ENCODE measurements around the gene TIPIN.
"Not testable (repeated sequence)": the region's sequence is repeated elsewhere in the genome, so short reads cannot be mapped to it uniquely, and the experiment has no call there.

Gene TIPIN, protein sequence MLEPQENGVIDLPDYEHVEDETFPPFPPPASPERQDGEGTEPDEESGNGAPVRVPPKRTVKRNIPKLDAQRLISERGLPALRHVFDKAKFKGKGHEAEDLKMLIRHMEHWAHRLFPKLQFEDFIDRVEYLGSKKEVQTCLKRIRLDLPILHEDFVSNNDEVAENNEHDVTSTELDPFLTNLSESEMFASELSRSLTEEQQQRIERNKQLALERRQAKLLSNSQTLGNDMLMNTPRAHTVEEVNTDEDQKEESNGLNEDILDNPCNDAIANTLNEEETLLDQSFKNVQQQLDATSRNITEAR

DNA sequence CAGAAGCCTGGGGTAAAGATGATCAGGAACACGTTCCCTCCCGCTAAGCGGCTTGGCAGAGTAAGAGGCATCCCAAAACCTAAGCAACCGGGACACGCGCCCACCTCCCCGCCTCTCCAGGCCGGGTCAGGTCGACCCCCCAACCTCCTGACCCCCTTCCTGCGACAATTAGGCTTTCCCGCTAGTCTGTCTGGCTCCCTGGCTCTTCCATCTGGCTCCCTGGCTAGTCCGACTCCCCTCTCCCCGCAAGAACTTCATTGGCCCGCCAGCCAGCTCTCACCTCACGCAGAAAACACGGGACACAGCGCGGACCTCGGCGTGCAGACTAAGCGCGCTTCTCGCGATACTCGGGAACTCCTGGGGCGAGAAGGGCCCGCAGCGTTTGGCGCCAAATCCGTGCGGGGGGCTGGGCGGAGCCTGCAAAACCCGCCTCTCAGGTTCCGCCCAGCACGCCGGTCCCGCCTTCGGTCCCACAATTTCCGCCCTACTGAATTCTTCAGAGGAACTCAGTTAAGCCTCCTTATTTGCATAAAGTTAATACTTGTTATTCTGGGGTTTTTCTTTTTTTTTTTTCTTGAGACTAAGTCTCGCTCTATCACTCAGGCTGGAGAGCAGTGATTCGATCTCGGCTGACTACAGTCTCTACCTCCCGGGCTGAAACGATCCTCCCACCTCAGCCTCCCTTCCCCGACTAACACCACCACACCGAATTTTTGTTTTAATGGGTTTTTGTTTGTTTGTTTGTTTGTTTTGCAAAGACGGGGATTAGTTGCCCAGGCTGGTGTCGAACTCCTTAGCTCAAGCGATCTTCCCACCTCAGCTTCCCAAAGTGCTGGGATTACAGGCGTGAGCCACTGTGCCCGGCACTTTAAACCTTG lies at the start of gene TIPIN:
Gene TIPIN (minus strand): TSS at position 327 of the 878 bp plus-strand sequence. CDS start 3,738 bp downstream, outside the sequence.
- Mint-ChIP-seq H3K4me3 (peak within 1 kb of the TSS; percentile 100), H3K36me3 (ENCODE audit: low read depth) (peaks cover 17% of the 10 kb centered on the region), H3K27me3 (ENCODE audit: low read depth) (no peaks in the 10 kb centered on the region)

DNA sequence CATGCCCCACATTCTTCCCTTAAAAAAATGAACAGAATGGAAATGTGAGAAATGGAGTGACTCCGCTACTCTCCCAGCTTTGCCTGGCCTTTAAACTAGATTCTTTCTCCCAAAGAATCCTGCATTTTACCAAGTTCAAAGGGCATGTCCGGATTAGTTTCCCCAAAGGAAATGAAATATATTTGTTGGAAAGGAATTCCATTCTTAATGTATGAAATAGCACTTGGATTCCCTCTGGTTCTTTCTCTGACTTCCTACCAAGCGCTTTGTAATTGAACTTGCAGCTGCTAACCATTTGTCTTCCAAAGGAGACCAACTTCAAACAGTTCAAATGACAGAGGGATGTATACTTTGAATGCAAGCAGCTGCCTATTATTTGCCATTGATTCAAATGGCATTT lies 49.1 kb upstream of the TIPIN start:
- Mint-ChIP-seq H3K36me3 (ENCODE audit: low read depth) (peaks cover 26% of the 10 kb centered on the region), H3K4me3 (no peak overlapping the region), H3K4me1 (ENCODE audit: low read depth) (peaks cover 76% of the 10 kb centered on the region), H3K9me3 (no peaks in the 10 kb centered on the region), H3K27me3 (ENCODE audit: low read depth) (no peaks in the 10 kb centered on the region), H3K27ac (no peak overlapping the region)

More for the DNA sequence above, at the start of gene TIPIN:
- Mint-ChIP-seq H3K9me3 (no peaks in the 10 kb centered on the region), H3K4me1 (ENCODE audit: low read depth) (peaks cover 27% of the 10 kb centered on the region), H3K27ac (peak within 1 kb of the TSS; percentile 99)

DNA sequence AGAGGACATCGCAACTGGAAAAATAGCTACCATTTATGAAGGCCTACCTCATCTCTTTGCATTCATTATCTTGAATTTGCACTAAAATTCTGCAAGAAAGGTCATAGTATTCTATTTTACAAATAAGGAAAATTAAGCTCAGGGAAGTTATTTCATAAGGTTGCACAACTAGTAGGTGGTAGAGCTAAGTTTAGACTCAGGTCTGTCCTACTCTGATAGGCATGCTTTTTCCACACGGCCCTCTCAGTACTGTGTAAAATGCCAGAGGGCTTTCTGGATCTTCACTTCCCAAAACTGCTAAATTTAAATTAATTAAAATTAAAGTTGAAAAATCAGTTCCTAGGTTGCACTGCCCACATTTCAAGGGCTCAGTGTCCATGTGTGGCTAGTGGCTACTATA lies 48.5 kb upstream of the TIPIN start:
- Mint-ChIP-seq H3K9me3 (no peaks in the 10 kb centered on the region), H3K36me3 (ENCODE audit: low read depth) (peaks cover 26% of the 10 kb centered on the region), H3K4me1 (ENCODE audit: low read depth) (peaks cover 78% of the 10 kb centered on the region), H3K27me3 (ENCODE audit: low read depth) (no peaks in the 10 kb centered on the region), H3K27ac (peak overlapping the region; percentile 21), H3K4me3 (peak overlapping the region; percentile 74)

DNA sequence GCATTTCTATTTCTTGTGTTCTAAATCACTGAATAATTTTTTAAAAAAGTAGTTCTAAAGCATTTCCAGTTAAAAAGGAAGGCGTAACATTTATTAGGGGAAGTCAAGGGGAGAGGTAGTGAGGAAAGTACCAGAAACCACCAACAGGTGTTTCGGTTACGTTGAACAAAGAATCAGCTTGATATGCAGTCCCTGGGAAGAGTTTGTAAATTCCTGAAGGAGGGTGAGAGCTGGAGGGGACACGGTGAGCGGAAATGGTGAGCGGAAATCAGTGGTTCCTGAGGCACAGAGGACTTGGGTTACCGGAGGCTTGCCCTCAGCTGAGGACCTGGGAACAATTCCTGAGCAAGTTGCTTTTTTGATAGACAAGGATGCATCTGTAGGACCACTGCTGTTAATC lies 48.0 kb upstream of the TIPIN start:
- H3K27ac Mint-ChIP-seq, result peak overlapping the region; percentile 21
- peak overlapping the region; percentile 74 for H3K4me3 Mint-ChIP-seq
- H3K36me3 Mint-ChIP-seq (ENCODE audit: low read depth), result peaks cover 24% of the 10 kb centered on the region
- H3K4me1 Mint-ChIP-seq (ENCODE audit: low read depth), result peaks cover 75% of the 10 kb centered on the region
- no peaks in the 10 kb centered on the region for H3K27me3 Mint-ChIP-seq (ENCODE audit: low read depth)
- no peaks in the 10 kb centered on the region for H3K9me3 Mint-ChIP-seq

DNA sequence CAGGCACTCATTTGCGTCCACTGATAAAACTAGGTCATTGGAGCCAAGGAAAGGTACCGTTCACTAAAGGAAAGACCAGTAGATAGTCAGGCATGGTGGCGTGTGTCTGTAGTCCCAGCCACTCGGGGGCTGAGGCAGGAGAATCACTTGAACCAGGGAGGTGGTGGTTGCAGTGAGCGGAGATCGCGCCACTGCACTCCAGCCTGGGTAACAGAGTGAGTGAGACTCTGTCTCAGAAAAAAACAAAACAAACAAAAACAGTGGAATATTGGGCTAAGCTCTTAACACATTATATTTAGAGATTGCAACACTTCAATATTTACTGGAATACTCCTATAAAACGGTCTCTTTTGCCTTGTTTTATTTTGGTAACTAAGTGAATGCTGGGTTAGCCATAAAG lies 47.6 kb upstream of the TIPIN start:
- no peak overlapping the region for H3K27ac Mint-ChIP-seq
- H3K27me3 Mint-ChIP-seq (ENCODE audit: low read depth), result no peaks in the 10 kb centered on the region
- H3K9me3 Mint-ChIP-seq, result no peaks in the 10 kb centered on the region
- peak overlapping the region; percentile 74 for H3K4me3 Mint-ChIP-seq
- peaks cover 23% of the 10 kb centered on the region for H3K36me3 Mint-ChIP-seq (ENCODE audit: low read depth)
- peaks cover 74% of the 10 kb centered on the region for H3K4me1 Mint-ChIP-seq (ENCODE audit: low read depth)

DNA sequence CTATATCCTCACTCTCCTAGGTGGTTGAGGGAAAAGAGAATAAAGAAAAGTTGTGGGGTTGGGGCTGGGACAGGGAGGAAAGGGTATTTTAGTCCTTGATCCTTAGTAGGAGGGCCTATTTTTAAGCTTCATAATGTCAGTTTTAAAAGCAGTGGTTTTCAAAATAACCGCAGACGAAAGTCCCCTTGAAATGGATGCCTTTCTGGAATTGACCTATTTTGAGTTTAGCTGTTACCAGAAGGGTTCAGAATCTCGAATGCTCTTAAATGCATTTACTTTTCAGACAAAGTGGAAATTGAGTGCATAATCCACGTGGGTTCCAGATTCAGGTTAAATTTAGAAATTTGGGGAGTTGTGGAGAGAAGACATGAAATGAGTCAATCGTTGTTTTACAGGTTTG lies 46.8 kb upstream of the TIPIN start:
- Mint-ChIP-seq H3K4me3 (no peak overlapping the region), H3K9me3 (no peaks in the 10 kb centered on the region), H3K27ac (no peak overlapping the region), H3K27me3 (ENCODE audit: low read depth) (no peaks in the 10 kb centered on the region), H3K36me3 (ENCODE audit: low read depth) (peaks cover 18% of the 10 kb centered on the region), H3K4me1 (ENCODE audit: low read depth) (peaks cover 68% of the 10 kb centered on the region)

DNA sequence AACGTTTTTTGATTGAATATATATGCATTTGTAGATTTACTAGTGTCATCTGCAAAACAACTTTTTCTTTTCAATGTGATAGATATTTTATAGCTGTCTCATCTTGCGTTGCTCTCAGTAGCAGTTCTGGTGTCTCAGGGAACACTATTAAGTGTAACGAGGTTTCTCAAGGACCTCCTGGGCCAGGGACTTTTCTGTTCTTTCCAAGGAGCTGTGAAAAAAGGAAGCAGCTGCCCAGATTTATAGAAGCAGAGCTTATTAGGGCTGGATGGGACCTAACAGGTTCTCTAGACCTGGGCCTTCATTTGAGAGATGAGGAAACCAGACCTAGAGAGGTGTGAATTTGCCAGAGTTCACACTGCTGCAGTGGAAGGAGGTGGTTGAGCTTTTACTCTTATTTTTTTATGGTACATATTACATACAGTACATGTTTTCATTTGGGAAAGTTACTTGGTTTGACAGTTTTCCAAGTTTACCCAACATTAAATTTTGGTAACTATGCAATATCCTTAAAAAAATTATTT lies 46.3 kb upstream of the TIPIN start:
- Mint-ChIP-seq H3K9me3 (no peaks in the 10 kb centered on the region), H3K27me3 (ENCODE audit: low read depth) (no peaks in the 10 kb centered on the region), H3K4me1 (ENCODE audit: low read depth) (peaks cover 66% of the 10 kb centered on the region), H3K4me3 (peak overlapping the region; percentile 21), H3K27ac (peak overlapping the region; percentile 60), H3K36me3 (ENCODE audit: low read depth) (peaks cover 21% of the 10 kb centered on the region)

DNA sequence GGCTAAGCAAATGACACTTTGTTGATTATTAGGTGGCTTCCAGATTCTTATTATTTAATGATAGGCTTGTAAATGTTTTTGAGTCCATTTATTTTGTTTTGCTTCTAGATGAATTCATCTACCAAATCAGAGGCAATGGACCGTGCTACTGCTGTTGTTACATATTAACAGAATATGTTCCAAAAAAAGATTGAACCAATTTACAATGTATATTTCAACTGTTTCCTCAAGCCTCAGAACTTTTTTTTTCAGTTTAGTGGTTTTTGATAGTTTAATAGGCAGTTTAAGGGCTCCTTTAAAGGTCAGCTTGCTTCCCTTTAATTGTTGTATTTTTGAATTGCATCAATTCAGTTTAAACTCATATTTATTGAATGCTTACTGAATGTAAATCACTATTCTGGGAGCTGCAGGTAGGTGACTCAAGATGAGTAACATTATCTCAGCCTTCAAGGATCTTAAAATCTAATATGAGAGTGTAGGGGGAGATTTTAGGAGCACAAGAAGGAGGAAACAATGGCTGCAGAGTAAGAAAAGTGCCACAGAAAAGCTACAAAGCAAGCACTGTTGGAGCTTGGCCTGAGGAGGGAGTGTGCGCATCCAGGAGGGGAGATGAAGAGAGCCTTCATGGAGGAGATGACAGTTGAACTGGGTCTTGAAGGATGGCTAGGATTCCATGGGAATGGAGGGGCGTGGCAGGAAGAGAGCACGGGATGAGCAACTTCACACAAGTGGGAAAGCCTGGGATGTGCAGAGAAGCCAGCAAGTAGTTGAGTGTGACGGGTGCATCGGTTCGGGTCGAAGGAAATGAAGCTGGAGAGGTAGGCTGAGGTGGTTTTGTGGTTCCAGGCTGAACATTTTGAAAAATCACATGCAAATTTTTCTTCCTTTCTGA lies 44.9 kb upstream of the TIPIN start:
- peaks cover 25% of the 10 kb centered on the region for H3K36me3 Mint-ChIP-seq (ENCODE audit: low read depth)
- no peaks in the 10 kb centered on the region for H3K9me3 Mint-ChIP-seq
- H3K4me1 Mint-ChIP-seq (ENCODE audit: low read depth), result peaks cover 61% of the 10 kb centered on the region
- no peaks in the 10 kb centered on the region for H3K27me3 Mint-ChIP-seq (ENCODE audit: low read depth)
- H3K27ac Mint-ChIP-seq, result peak overlapping the region; percentile 87
- H3K4me3 Mint-ChIP-seq, result peak overlapping the region; percentile 78

DNA sequence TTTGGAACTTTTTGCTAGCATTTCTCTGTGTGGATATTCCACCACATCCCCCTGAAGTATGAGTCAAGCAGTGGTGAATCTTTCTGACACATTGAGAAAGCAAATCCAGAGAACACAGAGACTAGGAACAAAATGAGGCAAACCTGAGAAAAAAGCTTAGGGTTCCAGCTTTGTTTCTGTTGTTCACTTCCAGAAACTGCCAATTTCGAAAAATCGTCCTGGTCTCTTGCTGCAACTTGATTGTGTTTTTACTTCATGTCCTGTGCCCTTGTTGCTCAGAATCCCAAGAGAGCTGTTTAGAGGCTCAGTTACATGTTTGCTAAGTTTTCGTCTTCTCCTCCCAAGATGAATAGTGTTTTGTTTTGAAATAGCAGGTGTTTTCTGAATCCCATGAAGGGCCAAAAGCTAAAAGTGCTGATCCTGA lies 43.9 kb upstream of the TIPIN start:
- Mint-ChIP-seq H3K27ac (peak overlapping the region; percentile 2), H3K4me3 (no peak overlapping the region), H3K9me3 (no peaks in the 10 kb centered on the region)

DNA sequence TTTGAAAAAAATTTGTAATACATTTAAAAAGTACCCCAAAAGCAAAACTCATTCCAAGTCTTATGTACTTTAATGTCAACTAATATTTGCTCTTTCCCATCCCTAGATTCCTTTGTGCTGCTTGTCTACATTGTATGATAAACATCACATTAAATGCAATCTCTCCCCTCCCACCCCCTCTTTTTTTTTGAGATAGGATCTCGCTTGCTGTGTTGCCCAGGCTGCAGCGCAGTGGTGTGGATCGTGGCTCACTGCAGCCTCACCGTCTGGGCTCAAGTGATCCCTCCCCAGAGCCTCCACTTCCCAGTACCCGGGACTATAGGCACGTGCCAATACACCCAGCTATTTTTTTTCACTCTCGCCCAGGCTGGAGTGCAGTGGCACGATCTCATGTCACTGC lies 42.8 kb upstream of the TIPIN start:
- peaks cover 58% of the 10 kb centered on the region for H3K4me1 Mint-ChIP-seq (ENCODE audit: low read depth)

More for the DNA sequence above, 43.9 kb upstream of the TIPIN start:
- Mint-ChIP-seq H3K36me3 (ENCODE audit: low read depth) (peaks cover 25% of the 10 kb centered on the region), H3K4me1 (ENCODE audit: low read depth) (peaks cover 56% of the 10 kb centered on the region), H3K27me3 (ENCODE audit: low read depth) (no peaks in the 10 kb centered on the region)

DNA sequence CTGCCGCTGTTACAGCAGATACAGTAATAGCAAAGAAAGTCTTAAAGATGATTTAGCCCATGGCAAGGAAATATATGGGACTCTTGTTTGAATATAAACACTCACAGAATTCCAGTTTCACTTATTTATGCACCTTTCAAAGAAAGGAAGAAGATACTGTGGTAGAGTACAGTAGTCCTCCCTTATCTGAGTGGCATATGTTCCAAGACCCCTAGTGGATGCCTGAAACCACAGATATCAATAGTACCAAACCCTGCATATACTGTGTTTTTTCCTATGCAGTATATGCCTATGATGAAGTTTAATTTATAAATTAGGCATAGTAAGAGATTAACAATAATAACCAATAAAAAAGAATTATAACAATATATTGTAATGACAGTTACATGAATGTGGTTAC lies 38.4 kb upstream of the TIPIN start:
- Mint-ChIP-seq H3K4me1 (ENCODE audit: low read depth) (peaks cover 62% of the 10 kb centered on the region), H3K27ac (no peak overlapping the region), H3K4me3 (no peak overlapping the region), H3K9me3 (no peaks in the 10 kb centered on the region), H3K36me3 (ENCODE audit: low read depth) (peaks cover 38% of the 10 kb centered on the region), H3K27me3 (ENCODE audit: low read depth) (no peaks in the 10 kb centered on the region)

More for the DNA sequence above, 42.8 kb upstream of the TIPIN start:
- no peaks in the 10 kb centered on the region for H3K27me3 Mint-ChIP-seq (ENCODE audit: low read depth)
- peaks cover 26% of the 10 kb centered on the region for H3K36me3 Mint-ChIP-seq (ENCODE audit: low read depth)
- H3K4me3 Mint-ChIP-seq, result no peak overlapping the region
- H3K9me3 Mint-ChIP-seq, result no peaks in the 10 kb centered on the region
- peak overlapping the region; percentile 11 for H3K27ac Mint-ChIP-seq

DNA sequence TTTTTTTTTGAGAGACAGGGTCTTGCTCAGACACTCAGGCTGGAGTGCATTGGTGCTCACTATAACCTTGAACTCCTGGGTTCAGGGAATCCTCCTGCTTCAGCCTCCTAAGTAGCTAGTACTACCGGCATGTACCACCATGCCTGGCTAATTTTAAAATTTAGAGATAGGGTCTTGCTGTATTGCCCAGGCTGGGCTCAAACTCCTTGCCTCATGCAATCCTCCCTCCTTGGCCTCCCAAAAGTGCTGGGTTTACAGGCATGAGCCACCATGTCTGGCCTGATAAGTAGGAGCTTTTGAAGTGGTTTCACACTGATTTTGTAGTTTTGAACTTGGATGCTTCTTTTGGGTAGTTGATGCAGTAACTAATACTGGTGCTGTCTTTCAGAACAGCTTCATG lies 38.0 kb upstream of the TIPIN start:
- peaks cover 41% of the 10 kb centered on the region for H3K36me3 Mint-ChIP-seq (ENCODE audit: low read depth)
- no peaks in the 10 kb centered on the region for H3K9me3 Mint-ChIP-seq
- no peak overlapping the region for H3K27ac Mint-ChIP-seq

DNA sequence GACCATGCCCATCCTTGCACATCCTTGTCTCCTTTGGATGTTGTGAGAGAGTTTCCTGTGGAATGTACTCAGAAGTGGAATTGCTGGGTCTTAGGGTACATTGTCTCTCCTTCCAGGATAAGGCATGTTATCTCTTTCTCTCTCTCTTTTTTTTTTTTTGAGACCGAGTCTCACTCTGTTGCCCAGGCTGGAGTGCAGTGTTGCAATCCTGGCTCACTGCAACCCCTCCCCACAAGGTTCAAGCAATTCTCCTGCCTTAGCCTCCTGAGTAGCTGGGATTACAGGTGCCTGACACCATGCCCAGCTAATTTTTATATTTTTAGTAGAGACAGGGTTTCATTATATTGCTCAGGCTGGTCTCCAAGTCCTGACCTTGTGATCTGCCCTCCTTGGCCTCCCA lies 36.6 kb upstream of the TIPIN start:
- H3K9me3 Mint-ChIP-seq; H3K4me3 Mint-ChIP-seq; H3K27me3 Mint-ChIP-seq (ENCODE audit: low read depth); H3K27ac Mint-ChIP-seq: not testable (repeated sequence)
- Mint-ChIP-seq H3K4me1 (ENCODE audit: low read depth) (peaks cover 68% of the 10 kb centered on the region), H3K36me3 (ENCODE audit: low read depth) (peaks cover 41% of the 10 kb centered on the region)

More for the DNA sequence above, 38.0 kb upstream of the TIPIN start:
- no peak overlapping the region for H3K4me3 Mint-ChIP-seq
- no peaks in the 10 kb centered on the region for H3K27me3 Mint-ChIP-seq (ENCODE audit: low read depth)
- peaks cover 65% of the 10 kb centered on the region for H3K4me1 Mint-ChIP-seq (ENCODE audit: low read depth)

DNA sequence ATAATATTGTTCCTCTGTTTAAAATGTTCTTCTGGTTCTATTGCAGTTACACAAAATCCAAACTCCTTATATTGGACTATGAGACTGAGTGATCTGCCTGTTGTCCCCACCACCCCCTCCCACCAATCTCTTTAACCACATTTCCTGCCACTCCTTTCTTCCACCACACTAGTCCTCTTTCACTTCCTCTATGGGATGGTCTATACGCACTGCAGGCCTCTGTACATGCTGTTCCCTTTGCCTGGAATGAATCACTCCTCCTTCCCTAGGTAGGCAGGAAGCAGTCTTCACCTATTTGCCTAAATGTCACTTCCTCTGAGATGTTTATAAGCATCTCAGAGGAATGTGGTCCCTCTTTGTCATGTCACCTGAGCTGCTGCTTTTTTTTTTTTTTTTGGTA lies 34.2 kb upstream of the TIPIN start:
- H3K27me3 Mint-ChIP-seq (ENCODE audit: low read depth), result no peaks in the 10 kb centered on the region
- peaks cover 72% of the 10 kb centered on the region for H3K4me1 Mint-ChIP-seq (ENCODE audit: low read depth)
- H3K9me3 Mint-ChIP-seq, result no peaks in the 10 kb centered on the region
- H3K4me3 Mint-ChIP-seq, result peak overlapping the region; percentile 75
- peaks cover 35% of the 10 kb centered on the region for H3K36me3 Mint-ChIP-seq (ENCODE audit: low read depth)
- H3K27ac Mint-ChIP-seq, result peak overlapping the region; percentile 87

All from T-helper 1 cell treated with Interleukin-12 subunit alpha and Interleukin-12 subunit beta and Interleukin-4 antibody, amounts not matched to agents 30 μg/mL and 1 μg/mL, for 36 hours (primary cell).